NK-92 treated with Interleukin-12 subunit alpha and Interleukin-12 subunit beta, amount 100 ng/mL, for 24 hours (cell line): ENCODE results near the gene COMMD1.
"Not testable (repeated sequence)": the region's sequence is repeated elsewhere in the genome, so short reads cannot be mapped to it uniquely, and the experiment has no call there.

Source experiments
- DNase-seq: peaks from one replicate; lab custom pipeline; 2025; lab: John Stamatoyannopoulos, UW

COMMD1 gene

DNA sequence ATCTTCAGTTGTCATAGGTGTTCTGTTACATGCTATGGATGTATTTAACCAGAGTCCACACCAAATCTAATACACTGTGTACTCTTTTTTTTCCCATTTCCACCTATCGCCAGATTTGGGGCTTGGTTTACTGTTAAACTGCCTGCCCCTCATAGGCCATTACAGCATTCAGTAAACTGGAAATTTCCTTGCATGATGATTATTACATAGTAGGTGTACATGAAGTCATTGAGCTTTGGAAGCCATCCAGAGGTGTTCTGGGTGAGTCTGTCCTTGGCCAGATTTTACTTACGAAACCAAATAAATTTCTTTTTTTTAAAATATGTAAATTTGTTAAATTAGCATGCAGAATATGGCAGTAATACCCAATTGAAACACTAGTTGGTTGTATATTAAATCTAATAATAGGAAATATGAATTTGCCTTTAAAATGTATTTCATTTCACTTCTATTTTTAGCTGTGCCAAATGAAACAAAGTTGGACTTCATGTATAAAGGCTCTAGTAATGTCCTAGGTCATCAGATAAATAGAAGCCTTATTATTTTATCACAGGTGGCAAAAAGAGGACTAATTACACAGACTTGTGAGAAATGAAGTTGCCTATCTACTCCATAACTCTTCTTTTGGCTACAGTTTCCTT lies 60.7 kb downstream of the COMMD1 start:
- no peak for DNase-seq

GRCh38 chr2:61967262-61967661 lies 61.8 kb downstream of the COMMD1 start:
- no peak for DNase-seq

DNA sequence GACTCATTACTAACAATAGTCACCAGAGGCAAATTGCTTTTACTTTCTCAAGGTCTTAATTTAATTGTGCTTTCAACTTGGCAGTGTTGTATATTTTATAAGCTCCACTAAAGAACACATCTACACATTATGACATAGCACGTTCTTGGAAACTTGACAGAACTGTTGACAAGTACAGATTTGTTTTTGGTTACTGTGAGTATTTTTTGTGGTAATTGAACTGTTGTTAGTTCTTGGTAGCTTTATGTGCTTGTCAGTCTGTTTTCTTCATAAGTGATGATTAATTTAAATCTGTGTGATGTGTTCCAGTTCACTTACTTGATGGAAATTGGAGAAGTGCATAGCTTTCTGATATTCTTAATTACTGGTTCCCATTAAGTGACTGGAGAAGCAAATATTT lies 63.9 kb downstream of the COMMD1 start:
- no peak for DNase-seq

DNA sequence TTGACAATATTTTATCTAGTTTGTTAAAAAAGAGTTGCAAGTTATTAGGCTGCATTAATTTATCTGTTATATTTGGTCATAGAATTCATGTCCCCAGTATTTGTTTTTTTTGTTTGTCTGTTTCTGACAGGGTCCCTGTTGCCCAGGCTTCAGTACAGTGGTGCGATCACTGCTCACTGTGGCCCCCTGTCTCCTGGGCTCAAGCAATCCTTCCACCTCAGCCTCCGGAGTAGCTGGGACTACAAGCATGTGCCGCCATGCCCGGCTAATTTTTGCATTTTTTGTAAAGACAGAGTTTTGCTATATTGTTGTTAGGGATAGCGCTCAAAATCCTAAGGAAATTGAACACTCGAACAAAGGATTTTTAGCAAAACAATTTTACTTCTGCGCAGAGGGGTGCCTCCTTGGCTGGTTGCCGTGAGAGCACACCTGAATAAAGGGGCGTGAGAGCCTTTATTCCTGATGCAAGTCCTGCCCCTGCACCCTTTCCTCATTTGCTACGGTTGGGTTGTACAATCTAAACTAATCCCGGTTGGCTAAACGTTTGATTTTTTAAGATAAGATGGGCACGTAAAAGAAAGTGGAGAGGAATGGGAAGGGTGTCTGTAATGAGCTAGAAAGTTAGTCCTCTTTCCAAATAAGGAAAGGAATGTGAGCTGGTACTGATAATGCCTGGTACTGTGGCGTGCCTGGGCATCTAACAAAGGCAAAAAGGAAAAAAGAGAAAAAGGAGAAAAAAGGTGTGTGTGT lies 65.5 kb downstream of the COMMD1 start:
- DNase-seq = no peak

- DNase-seq = no peak
Observed at GRCh38 chr2:61978522-61978921, 73.0 kb downstream of the COMMD1 start.

DNA sequence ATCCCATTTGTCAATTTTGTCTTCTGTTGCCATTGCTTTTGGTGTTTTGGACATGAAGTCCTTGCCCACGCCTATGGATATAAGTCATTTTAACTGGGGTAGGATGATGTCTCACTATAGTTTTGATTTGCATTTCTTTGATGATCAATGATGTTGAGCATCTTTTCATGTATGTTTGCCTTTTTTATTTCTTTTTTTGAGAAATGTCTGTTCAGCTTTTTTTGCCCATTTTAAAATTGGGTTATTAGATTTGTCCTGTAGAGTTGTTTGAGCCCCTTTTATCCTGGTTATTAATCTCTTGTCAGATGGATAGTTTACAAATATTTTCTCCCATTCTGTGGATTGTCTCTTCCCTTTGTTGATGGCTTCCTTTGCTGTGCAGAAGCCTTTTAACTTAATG lies 75.3 kb downstream of the COMMD1 start:
- DNase-seq = no peak

GRCh38 chr2:61984682-61985081 lies 79.2 kb downstream of the COMMD1 start:
- no peak for DNase-seq

GRCh38 chr2:61988462-61989366 lies 83.2 kb downstream of the COMMD1 start:
- no peak for DNase-seq

- DNase-seq = no peak
Observed at GRCh38 chr2:61993422-61994024, 88.0 kb downstream of the COMMD1 start.

- no peak for DNase-seq
Observed at GRCh38 chr2:61994531-61994930, 89.1 kb downstream of the COMMD1 start.

- DNase-seq = no peak
Observed at GRCh38 chr2:61995065-61995464, 89.6 kb downstream of the COMMD1 start.

DNA sequence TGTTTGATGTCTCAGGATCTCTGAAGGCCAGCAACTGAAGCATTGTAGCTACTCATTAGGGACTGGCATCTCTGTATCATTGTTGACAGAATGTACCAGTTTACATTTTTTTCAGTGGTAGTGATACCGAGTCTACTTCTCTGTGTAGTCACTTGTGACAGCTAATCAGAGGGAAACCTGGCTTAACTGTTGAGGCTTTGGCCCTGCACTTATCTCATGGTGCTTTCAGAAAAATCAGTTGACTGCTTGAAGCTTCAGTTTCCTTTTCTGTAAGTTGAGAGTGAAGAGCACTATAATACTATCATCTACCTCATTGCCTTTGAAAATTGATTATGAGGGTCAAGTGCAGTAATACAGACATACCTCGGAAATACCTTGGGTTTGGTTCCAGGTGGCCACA lies 90.0 kb downstream of the COMMD1 start:
- no peak for DNase-seq

DNA sequence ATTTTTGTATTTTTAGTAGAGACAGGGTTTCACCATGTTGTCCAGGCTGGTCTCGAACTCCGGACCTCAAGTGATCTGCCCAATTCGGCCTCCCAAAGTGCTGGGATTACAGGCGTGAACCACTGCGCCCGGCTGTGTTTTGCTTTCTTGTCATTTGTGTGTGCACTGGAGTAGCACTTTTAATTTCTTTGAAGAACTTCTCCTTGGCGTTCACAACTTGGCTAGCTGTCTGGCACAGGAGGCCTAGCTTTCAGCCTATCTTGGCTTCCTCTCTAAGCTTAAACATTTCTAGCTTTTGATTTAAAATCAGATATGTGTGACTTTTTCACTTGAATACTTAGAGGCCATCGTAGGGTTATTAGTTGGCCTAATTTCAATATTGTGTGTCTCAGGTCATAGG lies 93.0 kb downstream of the COMMD1 start:
- no peak for DNase-seq

- no peak for DNase-seq
Observed at GRCh38 chr2:62000538-62000937, 95.1 kb downstream of the COMMD1 start.

DNA sequence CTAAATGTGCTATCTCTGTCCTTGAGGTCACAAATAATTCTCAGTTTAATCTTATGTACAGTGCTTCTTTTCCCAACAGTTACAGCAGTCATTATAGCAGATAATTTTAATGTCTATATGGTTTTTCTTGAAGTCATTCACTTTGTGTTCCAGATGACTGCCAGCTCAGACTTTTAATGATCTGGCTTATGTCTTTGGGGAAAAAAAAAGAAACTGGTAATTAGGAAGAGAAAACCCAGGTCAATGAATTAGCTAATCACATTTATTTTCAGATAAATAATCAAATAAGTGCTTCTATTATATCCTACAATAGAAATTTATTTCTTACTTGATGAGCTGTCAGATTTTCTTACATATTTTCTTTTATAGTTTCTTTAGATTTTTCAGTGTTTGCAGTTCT lies 96.0 kb downstream of the COMMD1 start:
- DNase-seq = no peak

DNA sequence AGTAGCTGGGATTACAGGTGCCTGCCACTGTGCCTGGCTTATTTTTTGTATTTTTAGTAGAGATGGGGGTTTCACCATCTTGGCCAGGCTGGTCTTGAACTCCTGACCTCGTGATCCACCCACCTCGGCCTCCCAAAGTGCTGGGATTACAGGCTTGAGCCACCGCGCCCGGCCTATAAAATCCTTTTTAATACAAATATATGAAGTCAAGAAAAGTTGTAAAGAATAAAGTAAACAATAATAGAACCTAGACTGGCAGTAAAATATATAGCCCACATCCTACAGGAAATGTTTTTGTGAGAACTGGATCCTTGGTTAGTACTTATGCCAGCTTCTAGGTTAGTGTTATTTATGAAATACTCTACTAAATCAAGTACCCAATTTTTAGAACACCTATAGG lies 99.0 kb downstream of the COMMD1 start:
- not testable (repeated sequence) for DNase-seq

DNA sequence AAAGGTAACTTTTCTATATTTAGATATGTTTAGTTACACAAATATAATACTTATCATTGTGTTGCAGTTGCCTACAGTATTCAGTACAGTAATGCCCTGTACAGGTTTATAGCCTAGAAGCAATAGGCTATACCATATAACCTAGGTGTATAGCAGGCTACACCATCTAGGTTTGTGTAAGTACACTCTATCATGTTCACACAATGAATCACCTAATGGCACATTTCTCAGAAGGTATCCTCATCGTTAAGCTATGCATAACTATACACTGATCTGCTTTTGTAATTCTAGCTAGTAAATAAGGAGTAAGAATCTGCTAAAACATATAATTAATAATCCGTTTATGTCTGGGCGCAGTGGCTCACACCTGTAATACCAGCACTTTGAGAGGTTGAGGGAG lies 102.1 kb downstream of the COMMD1 start:
- no peak for DNase-seq

GRCh38 chr2:62010632-62011256 lies 105.3 kb downstream of the COMMD1 start:
- no peak for DNase-seq

- DNase-seq = no peak
Observed at GRCh38 chr2:62013641-62014040, 108.2 kb downstream of the COMMD1 start.

GRCh38 chr2:62014102-62014501 lies 108.6 kb downstream of the COMMD1 start:
- no peak for DNase-seq

GRCh38 chr2:62016957-62017356 lies 111.5 kb downstream of the COMMD1 start:
- DNase-seq = no peak

- DNase-seq = no peak
Observed at GRCh38 chr2:62029910-62030309, 124.4 kb downstream of the COMMD1 start.
